CD4-positive, alpha-beta T cell treated with Interleukin-4 for 4 hours (primary cell): ENCODE data around the gene SRSF9.
"Not testable (repeated sequence)": the region's sequence is repeated elsewhere in the genome, so short reads cannot be mapped to it uniquely, and the experiment has no call there.

Experiments
- DNase-seq: peaks from one replicate; pipeline ENCODE4 v3.0.0-alpha.2; 2020

Gene SRSF9

GRCh38 chr12:120469450-120470149 lies at the start of gene SRSF9:
SRSF9 (minus strand) TSS chr12:120469748; CDS start chr12:120469609, 139 bp downstream.
- peak; percentile 97 for DNase-seq

GRCh38 chr12:120519324-120519723 lies 49.8 kb upstream of the SRSF9 start:
- not testable (repeated sequence) for DNase-seq

- DNase-seq: no peak
Measured at GRCh38 chr12:120515496-120515895, 45.9 kb upstream of the SRSF9 start.

GRCh38 chr12:120514002-120514401 lies 44.5 kb upstream of the SRSF9 start:
- no peak for DNase-seq

- DNase-seq: no peak
Measured at GRCh38 chr12:120508537-120508936, 39.0 kb upstream of the SRSF9 start.

- DNase-seq: no peak
Measured at GRCh38 chr12:120504587-120504986, 35.0 kb upstream of the SRSF9 start.

- DNase-seq: no peak
Measured at GRCh38 chr12:120500581-120500980, 31.0 kb upstream of the SRSF9 start.

GRCh38 chr12:120498870-120499515 lies 29.4 kb upstream of the SRSF9 start:
- no peak for DNase-seq

- no peak for DNase-seq
Measured at GRCh38 chr12:120497524-120498150, 28.1 kb upstream of the SRSF9 start.

GRCh38 chr12:120496413-120497340 lies 27.1 kb upstream of the SRSF9 start:
- peak; percentile 57 for DNase-seq

GRCh38 chr12:120495731-120496412 lies 26.3 kb upstream of the SRSF9 start, which contains the start of gene DYNLL1:
DYNLL1 (plus strand) TSS chr12:120496113; CDS start chr12:120496422, 309 bp downstream.
- peak; percentile 96 for DNase-seq

GRCh38 chr12:120495186-120495730 lies 25.7 kb upstream of the SRSF9 start:
- DNase-seq: no peak

- no peak for DNase-seq
Measured at GRCh38 chr12:120490833-120491512, 21.4 kb upstream of the SRSF9 start.

- DNase-seq: no peak
Measured at GRCh38 chr12:120490325-120490724, 20.8 kb upstream of the SRSF9 start.

- no peak for DNase-seq
Measured at GRCh38 chr12:120489018-120489417, 19.5 kb upstream of the SRSF9 start.

GRCh38 chr12:120488057-120488640 lies 18.6 kb upstream of the SRSF9 start:
- no peak for DNase-seq

GRCh38 chr12:120487552-120487951 lies 18.0 kb upstream of the SRSF9 start:
- not testable (repeated sequence) for DNase-seq

- DNase-seq: no peak
Measured at GRCh38 chr12:120485961-120486881, 16.7 kb upstream of the SRSF9 start.

GRCh38 chr12:120483621-120484020 lies 14.1 kb upstream of the SRSF9 start:
- no peak for DNase-seq
